ENCODE data around the gene CBX4. TPM values are rescaled to one million over a fixed set of nuclear protein-coding genes. Genes with fewer than 3 reads are reported as not detected.

CBX4 gene
- total and polyA plus RNA-seq, 8 donors, result 11.1 to 22.3 (median 17.0) TPM

DNA sequence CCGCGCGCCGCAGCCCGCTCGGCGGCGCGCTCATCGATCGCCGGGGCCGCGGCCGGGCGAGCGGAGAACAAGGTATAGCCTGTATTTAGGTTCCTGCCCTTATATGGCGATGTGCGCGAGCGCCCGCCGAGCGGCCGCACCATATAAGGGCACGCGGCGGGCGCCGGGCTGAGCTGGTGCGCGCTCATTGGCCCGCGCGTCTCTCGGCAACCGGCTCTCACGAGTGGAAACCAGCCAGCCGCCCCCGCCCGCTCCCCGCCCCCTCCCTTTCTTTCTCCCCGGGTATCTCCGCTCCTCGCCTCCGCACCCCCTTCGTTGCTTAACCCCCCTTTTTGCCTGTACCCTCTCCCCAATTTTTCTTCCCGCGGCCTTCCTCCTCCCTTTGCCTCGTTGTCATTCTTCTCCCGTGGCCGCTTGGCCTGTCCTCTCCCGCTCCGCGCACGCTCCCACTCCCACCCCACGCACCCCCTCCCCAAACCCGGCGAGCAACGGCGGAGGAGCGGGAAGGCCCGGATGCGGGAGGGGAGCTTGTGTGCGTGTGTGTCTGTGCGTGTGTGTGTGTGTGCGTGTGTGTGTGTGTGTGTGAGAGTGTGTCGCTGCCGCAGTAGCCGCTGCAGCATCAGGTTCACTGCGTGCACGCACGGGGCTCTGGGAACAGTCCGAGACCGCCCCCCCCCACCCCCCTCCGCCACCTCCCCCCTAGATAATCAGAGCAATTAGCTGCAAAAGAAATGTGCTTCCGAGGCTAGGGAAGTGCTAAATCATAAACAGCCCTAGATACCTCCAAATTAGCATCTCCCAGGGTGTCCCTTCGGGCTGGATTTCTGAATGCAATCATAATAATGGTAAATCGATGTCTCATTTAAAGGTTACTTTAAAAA lies 28.9 kb downstream of the CBX4 start:
- Histone ChIP-seq H3K9me3 (no peaks in the 10 kb centered on the region), H3K4me1 (peaks cover 35 to 55% of the 10 kb centered on the region in 2 donors), H3K36me3 (no peaks in the 10 kb centered on the region), H3K27me3 (peaks cover 84 to 100% of the 10 kb centered on the region in 2 donors), H3K27ac (no peak overlapping the region), H3K4me3 (peak overlapping the region in 1 of 2 donors; percentile 21)
- DNase-seq (peak in 3 of 4 donors; percentile 82 to 93 (median 86)), ATAC-seq (peak; percentile 70)
- intact Hi-C loops (cut with DNase I), result no loop called here
- no peak for TF ChIP-seq CTCF (IDR thresholded peaks at IDR 0.05)

DNA sequence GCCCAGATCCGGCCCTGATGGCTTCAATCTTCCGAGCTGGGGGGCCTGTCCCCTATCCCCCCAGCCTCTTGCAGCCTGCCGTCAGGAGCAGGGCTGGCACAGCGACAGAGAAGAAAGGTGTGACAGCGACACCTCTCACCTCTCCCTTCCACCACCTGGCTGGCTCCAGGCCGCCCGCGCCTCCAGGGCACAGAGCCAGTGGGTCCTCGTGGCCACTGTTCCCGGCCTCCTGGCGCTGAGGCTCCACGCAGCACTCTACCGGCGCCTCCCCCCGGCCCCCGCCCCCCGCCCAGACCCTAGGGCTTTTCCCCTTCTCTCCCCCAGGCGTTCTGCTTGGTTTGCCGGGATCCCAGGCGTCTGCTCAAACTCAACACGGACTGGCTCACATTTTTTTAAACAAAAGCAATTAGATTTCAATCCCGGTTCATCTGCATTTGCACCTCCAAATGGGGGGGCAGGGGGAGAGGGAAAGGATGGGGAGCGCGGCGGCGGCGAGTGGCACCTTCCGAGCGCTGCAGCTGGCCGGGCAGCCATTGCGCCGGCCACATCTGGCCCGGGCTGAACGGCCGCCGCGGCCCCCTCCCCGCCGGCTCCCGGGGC lies 29.6 kb downstream of the CBX4 start:
- Histone ChIP-seq H3K27me3 (peaks cover 84 to 100% of the 10 kb centered on the region in 2 donors), H3K4me1 (peaks cover 28 to 54% of the 10 kb centered on the region in 2 donors), H3K27ac (no peak overlapping the region), H3K36me3 (no peaks in the 10 kb centered on the region), H3K4me3 (no peak overlapping the region), H3K9me3 (no peaks in the 10 kb centered on the region)
- intact Hi-C loops (cut with DNase I), result loop anchor here in 1 of 2 donors (5.0 kb wide), 1 partner anchor 33 kb away; no protein-coding TSS in a partner anchor
- no peak for TF ChIP-seq CTCF (IDR thresholded peaks at IDR 0.05)
- DNase-seq, result no peak
- ATAC-seq, result peak; percentile 12

DNA sequence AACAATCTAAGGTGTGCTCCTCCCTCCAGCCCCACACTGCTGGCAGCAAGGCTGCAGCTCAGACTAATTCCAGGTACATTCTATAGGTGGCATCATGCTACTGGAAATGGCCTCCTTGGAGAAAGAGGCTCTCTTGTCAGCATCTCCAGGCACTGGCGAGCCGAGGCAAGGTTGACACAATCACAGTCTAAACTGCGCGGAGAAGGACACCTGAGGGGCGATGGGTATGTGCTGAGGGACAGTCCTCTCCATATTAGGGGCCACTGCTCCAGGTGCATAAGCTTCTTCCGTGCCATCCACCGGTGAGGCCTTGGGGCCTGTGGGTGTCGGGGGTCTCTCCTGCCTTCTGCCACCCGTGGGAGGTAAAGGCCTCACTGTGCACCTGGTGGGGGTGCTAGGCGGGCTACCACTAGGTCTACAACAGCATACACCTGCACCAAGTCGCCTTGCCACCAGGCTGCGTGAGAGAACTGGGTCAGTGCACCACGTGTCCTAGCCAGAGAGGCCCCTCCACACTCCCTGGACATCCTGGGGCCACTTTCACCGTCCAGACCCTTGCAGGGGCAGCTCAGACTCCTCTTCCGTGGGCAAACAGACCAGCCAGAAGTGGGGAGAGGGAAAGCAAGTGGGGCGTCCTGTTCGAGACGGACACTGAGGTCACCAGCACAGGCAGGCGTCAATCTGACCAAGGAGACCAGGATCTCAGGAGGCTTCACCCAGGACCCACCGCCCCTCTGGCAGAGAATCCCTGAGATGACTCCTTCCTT lies 30.3 kb downstream of the CBX4 start:
- DNase-seq (no peak), ATAC-seq (peak; percentile 79)
- intact Hi-C loops (cut with DNase I), result loop anchor here in 1 of 2 donors (5.0 kb wide), 1 partner anchor 33 kb away; no protein-coding TSS in a partner anchor
- Histone ChIP-seq H3K4me1 (peaks cover 24 to 54% of the 10 kb centered on the region in 2 donors), H3K4me3 (no peak overlapping the region), H3K9me3 (no peaks in the 10 kb centered on the region), H3K36me3 (no peaks in the 10 kb centered on the region), H3K27me3 (peaks cover 85 to 100% of the 10 kb centered on the region in 2 donors), H3K27ac (no peak overlapping the region)
- peak; percentile 14 to 20 for TF ChIP-seq CTCF (IDR thresholded peaks at IDR 0.05)

- Histone ChIP-seq H3K27ac (no peak overlapping the region), H3K9me3 (no peaks in the 10 kb centered on the region), H3K27me3 (peaks cover 90 to 100% of the 10 kb centered on the region in 2 donors), H3K4me3 (no peak overlapping the region), H3K36me3 (no peaks in the 10 kb centered on the region), H3K4me1 (peaks cover 16 to 53% of the 10 kb centered on the region in 2 donors)
- TF ChIP-seq CTCF (IDR thresholded peaks at IDR 0.05), result no peak
- intact Hi-C loops (cut with DNase I), result loop anchor here in 1 of 2 donors (5.0 kb wide), 1 partner anchor 35 kb away; no protein-coding TSS in a partner anchor
- DNase-seq (no peak), ATAC-seq (no peak)
Measured at GRCh38 chr17:79806863-79807720, 32.1 kb downstream of the CBX4 start.
